Measurements from ENCODE around the gene PPIL6. TPM values are rescaled to one million over a fixed set of nuclear protein-coding genes. Genes with fewer than 3 reads are reported as not detected.

PPIL6 gene
- total and polyA plus RNA-seq, 2 donors (not counting 1 experiment from before 2014, with no cell fraction given): 0.85 to 1.8 TPM

- 63% methylated on average over 1 of the region's 3 CpGs for WGBS (ENCODE audit: insufficient coverage)
- no peaks in the 10 kb centered on the region for H4K20me1 ChIP-seq (ENCODE audit: control insufficient read depth, insufficient read depth, low read length, poor library complexity, severe bottlenecking)
- no peaks in the 10 kb centered on the region for H3K36me3 ChIP-seq (replicated peaks in 1 of 2; ENCODE audit: control extremely low read depth in 1 of 2, control insufficient read depth in 1 of 2, extremely low read depth in 1 of 2, insufficient read depth in 2 of 2, low read length in 1 of 2)
- H3K27ac ChIP-seq (ENCODE audit: low read length in 2 of 2): no peak overlapping the region
- intact Hi-C loops (cut with micrococcal nuclease): no loop called here
- ATAC-seq (ENCODE audit: low read depth) (no peak), DNase-seq (no peak)
- no peak overlapping the region for H3K4me2 ChIP-seq (replicated peaks; ENCODE audit: low read depth, low read length, poor library complexity, severe bottlenecking)
- TF ChIP-seq CTCF (IDR thresholded peaks at IDR 0.05): no peak
- TF ChIP-seq EZH2 (IDR thresholded peaks at IDR 0.05; ENCODE audit: borderline replicate concordance, insufficient read depth, low read depth, low read length, poor library complexity, severe bottlenecking): no peak
- H3K4me1 Mint-ChIP-seq: no peaks in the 10 kb centered on the region
- H3K4me3 ChIP-seq (ENCODE audit: control extremely low read depth in 1 of 5, extremely low read depth in 1 of 5, insufficient read depth in 1 of 5, low read depth in 2 of 5, low read length in 4 of 5): no peak overlapping the region
- no peaks in the 10 kb centered on the region for H3K9me3 ChIP-seq (ENCODE audit: control extremely low read depth in 1 of 3, control insufficient read depth in 2 of 3, insufficient read depth in 1 of 3, low read length in 2 of 3)
- no peaks in the 10 kb centered on the region for H3K27me3 Mint-ChIP-seq
- H3K27me3 ChIP-seq (replicated peaks in 1 of 4; ENCODE audit: control extremely low read depth in 1 of 4, control insufficient read depth in 3 of 4, insufficient read depth in 4 of 4, low read length in 3 of 4): no peaks in the 10 kb centered on the region
- H2AFZ ChIP-seq (ENCODE audit: insufficient read depth, low read depth, low read length, poor library complexity, severe bottlenecking): no peak overlapping the region
- ChIA-PET POLR2A (no interaction called here), CTCF (no interaction called here)
- no peaks in the 10 kb centered on the region for H3K79me2 ChIP-seq (ENCODE audit: control insufficient read depth, insufficient read depth, low read length)
- H3K4me1 ChIP-seq (ENCODE audit: control insufficient read depth in 2 of 2, insufficient read depth in 2 of 2, low read length in 2 of 2): no peaks in the 10 kb centered on the region
- H3K9me3 Mint-ChIP-seq (ENCODE audit: insufficient read depth): no peaks in the 10 kb centered on the region
- no peak overlapping the region for H3K9ac ChIP-seq (ENCODE audit: low read length)
- H3K27ac Mint-ChIP-seq: no peak overlapping the region
- H3K4me3 Mint-ChIP-seq: no peak overlapping the region
Observed at GRCh38 chr6:109347779-109348178, 92.6 kb downstream of the PPIL6 start.

- Mint-ChIP-seq H3K27me3 (no peaks in the 10 kb centered on the region), H3K9me3 (ENCODE audit: insufficient read depth) (no peaks in the 10 kb centered on the region), H3K4me3 (no peak overlapping the region), H3K4me1 (no peaks in the 10 kb centered on the region), H3K27ac (no peak overlapping the region)
- H3K27ac ChIP-seq (ENCODE audit: low read length in 2 of 2): no peak overlapping the region
- no peaks in the 10 kb centered on the region for H3K79me2 ChIP-seq (ENCODE audit: control insufficient read depth, insufficient read depth, low read length)
- H3K27me3 ChIP-seq (replicated peaks in 1 of 4; ENCODE audit: control extremely low read depth in 1 of 4, control insufficient read depth in 3 of 4, insufficient read depth in 4 of 4, low read length in 3 of 4): no peaks in the 10 kb centered on the region
- TF ChIP-seq CTCF (IDR thresholded peaks at IDR 0.05): no peak
- TF ChIP-seq EZH2 (IDR thresholded peaks at IDR 0.05; ENCODE audit: borderline replicate concordance, insufficient read depth, low read depth, low read length, poor library complexity, severe bottlenecking): no peak
- intact Hi-C loops (cut with micrococcal nuclease): no loop called here
- ATAC-seq (ENCODE audit: low read depth) (no peak), DNase-seq (no peak)
- ChIA-PET POLR2A (no interaction called here), CTCF (no interaction called here)
- no peak overlapping the region for H3K4me3 ChIP-seq (ENCODE audit: control extremely low read depth in 1 of 5, extremely low read depth in 1 of 5, insufficient read depth in 1 of 5, low read depth in 2 of 5, low read length in 4 of 5)
- no peaks in the 10 kb centered on the region for H3K9me3 ChIP-seq (ENCODE audit: control extremely low read depth in 1 of 3, control insufficient read depth in 2 of 3, insufficient read depth in 1 of 3, low read length in 2 of 3)
- H3K4me1 ChIP-seq (ENCODE audit: control insufficient read depth in 2 of 2, insufficient read depth in 2 of 2, low read length in 2 of 2): no peaks in the 10 kb centered on the region
- no peaks in the 10 kb centered on the region for H3K36me3 ChIP-seq (replicated peaks in 1 of 2; ENCODE audit: control extremely low read depth in 1 of 2, control insufficient read depth in 1 of 2, extremely low read depth in 1 of 2, insufficient read depth in 2 of 2, low read length in 1 of 2)
- no peak overlapping the region for H3K4me2 ChIP-seq (replicated peaks; ENCODE audit: low read depth, low read length, poor library complexity, severe bottlenecking)
- no peak overlapping the region for H2AFZ ChIP-seq (ENCODE audit: insufficient read depth, low read depth, low read length, poor library complexity, severe bottlenecking)
- no peak overlapping the region for H3K9ac ChIP-seq (ENCODE audit: low read length)
- H4K20me1 ChIP-seq (ENCODE audit: control insufficient read depth, insufficient read depth, low read length, poor library complexity, severe bottlenecking): no peaks in the 10 kb centered on the region
- WGBS (ENCODE audit: insufficient coverage): 85% methylated on average over 2 of the region's 4 CpGs
Observed at GRCh38 chr6:109345986-109346385, 94.4 kb downstream of the PPIL6 start.
